Caco-2 (cell line): Measurements from ENCODE around the gene RGS14. TPM values are rescaled to one million over a fixed set of nuclear protein-coding genes. Genes with fewer than 3 reads are reported as not detected.

Experiments
- BruUV-seq: library from RNA; stranded (reverse); fragments of 400-500 nt; replicated peaks from 2 replicates; lab custom pipeline; 2021; lab: Mats Ljungman, UMichigan
- CTCF ChIA-PET: fragments of 300-600 bp; sonication (Branson Sonifier 250); formaldehyde crosslinking; loops from one replicate; lab custom pipeline; 2022; ENCODE audit warnings: antibody characterized with exemption; lab: Charles Lee
- POLR2A ChIA-PET: fragments of 300-600 bp; sonication (Branson Sonifier 250); formaldehyde crosslinking; loops from one replicate; lab custom pipeline; 2022; ENCODE audit warnings: antibody characterized with exemption; lab: Charles Lee
- DNase-seq, 2 experiments: peaks; one replicate each; pipeline versions ENCODE4 v3.0.0 to v3.0.0-alpha.2; 2020 to 2022
- H3K27me3 ChIP-seq: replicated peaks from 2 replicates; pipeline ENCODE4 v1.6.0; 2011; ENCODE audit warnings: low read length; ENCODE audit not compliant: control insufficient read depth, insufficient read depth
- H3K36me3 ChIP-seq: 2 replicates; pipeline ENCODE4 v1.5.1; 2011; ENCODE audit warnings: low read length; ENCODE audit not compliant: control insufficient read depth, insufficient read depth
- H3K4me1 ChIP-seq: fragments of 250-450 bp; sonication (Bioruptor Pico); 2 replicates; pipeline ENCODE4 v1.5.1; 2020; ENCODE audit warnings: mild to moderate bottlenecking
- H3K4me3 ChIP-seq: 2 replicates; pipeline ENCODE4 v1.5.1; 2011; ENCODE audit warnings: low read depth, mild to moderate bottlenecking, control low read depth, low read length
- H3K9me3 ChIP-seq: fragments of 250-450 bp; sonication (Bioruptor Pico); 2 replicates; pipeline ENCODE4 v1.5.1; 2020; ENCODE audit warnings: mild to moderate bottlenecking, moderate library complexity
- H3K27ac Mint-ChIP-seq: one replicate; pipeline ENCODE4 v1.8.0; 2022; ENCODE audit warnings: mixed read lengths; ENCODE audit not compliant: unreplicated experiment
- H3K27me3 Mint-ChIP-seq: one replicate; pipeline ENCODE4 v1.8.0; 2022; ENCODE audit warnings: mixed read lengths; ENCODE audit not compliant: insufficient read depth, unreplicated experiment
- H3K36me3 Mint-ChIP-seq: one replicate; pipeline ENCODE4 v1.8.0; 2022; ENCODE audit warnings: mild to moderate bottlenecking, mixed read lengths; ENCODE audit not compliant: insufficient read depth, unreplicated experiment
- H3K4me1 Mint-ChIP-seq: one replicate; pipeline ENCODE4 v1.8.0; 2022; ENCODE audit warnings: low read depth, mixed read lengths; ENCODE audit not compliant: unreplicated experiment
- H3K4me3 Mint-ChIP-seq: one replicate; pipeline ENCODE4 v1.8.0; 2022; ENCODE audit warnings: mild to moderate bottlenecking, moderate library complexity, mixed read lengths; ENCODE audit not compliant: unreplicated experiment
- H3K9me3 Mint-ChIP-seq: one replicate; pipeline ENCODE4 v1.8.0; 2022; ENCODE audit warnings: mixed read lengths; ENCODE audit not compliant: unreplicated experiment
- CTCF ChIP-seq, 2 experiments: fragments of 200-600 bp in 1 of 2; IDR thresholded peaks; 1 replicate in 1 of 2; 2 replicates in 1 of 2; pipeline versions ENCODE4 v1.5.1 to v1.8.0; 2011 to 2022; ENCODE audit warnings: antibody characterized with exemption in 1 of 2, control low read depth in 1 of 2, inconsistent platforms in 1 of 2, low read depth in 1 of 2, low read length in 1 of 2, mild to moderate bottlenecking in 1 of 2, moderate library complexity in 1 of 2; ENCODE audit not compliant: insufficient read depth in 1 of 2, severe bottlenecking in 1 of 2, unreplicated experiment in 1 of 2
- intact Hi-C: fragments of 100-400 bp; cut with micrococcal nuclease; formaldehyde crosslinking; loops from one replicate; pipeline ENCODE4 v1.10.0; 2022; ENCODE audit not compliant: unreplicated experiment
- total RNA-seq: library from RNA; stranded (reverse); gene quantifications from 2 replicates; pipeline ENCODE4 v1.2.3, GENCODE V29; 2022

The RGS14 gene
- total RNA-seq, 1 experiment from 2014 or later: 15.2 TPM

GRCh38 chr5:177393990-177394389, 36.3 kb downstream of the RGS14 start:
- no peak overlapping the region for H3K27ac Mint-ChIP-seq

DNA sequence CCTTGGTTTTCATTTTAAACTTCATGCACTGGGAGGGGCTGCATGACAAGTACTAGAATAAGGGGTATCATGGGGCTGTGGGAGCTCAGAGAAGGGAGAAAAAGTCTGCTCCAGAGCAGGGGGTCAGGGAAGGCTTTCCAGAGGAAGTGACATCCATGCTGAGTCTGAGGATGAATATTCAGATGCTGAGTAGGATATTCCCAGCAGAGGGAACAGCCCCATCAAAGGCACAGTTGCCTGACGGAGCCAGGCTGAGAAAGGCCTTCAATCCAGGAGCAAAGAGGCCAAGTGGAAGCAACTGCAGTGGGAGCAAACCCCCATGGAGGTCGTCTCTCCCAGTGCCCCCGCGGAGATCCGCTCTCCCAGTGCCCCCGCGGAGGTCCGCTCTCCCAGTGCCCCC, 38.4 kb downstream of the RGS14 start:
- intact Hi-C loops: no loop called here
- DNase-seq: no peak
- Mint-ChIP-seq H3K4me3 (no peak overlapping the region), H3K4me1 (peaks cover under 1% of the 10 kb centered on the region), H3K27ac (no peak overlapping the region), H3K27me3 (peaks cover 3% of the 10 kb centered on the region), H3K9me3 (no peaks in the 10 kb centered on the region), H3K36me3 (peaks cover 3% of the 10 kb centered on the region)
- TF ChIP-seq CTCF (IDR thresholded peaks at IDR 0.05; ENCODE audit: insufficient read depth in 1 of 2, low read depth in 1 of 2, low read length in 1 of 2, severe bottlenecking in 1 of 2, unreplicated experiment in 1 of 2): no peak
- ChIA-PET POLR2A (no interaction called here), CTCF (no interaction called here)
- Histone ChIP-seq H3K4me3 (no peak overlapping the region), H3K36me3 (no peaks in the 10 kb centered on the region), H3K27me3 (no peaks in the 10 kb centered on the region), H3K9me3 (no peaks in the 10 kb centered on the region), H3K4me1 (no peaks in the 10 kb centered on the region)
- no TSS peak for BruUV-seq

More at GRCh38 chr5:177393990-177394389, 36.3 kb downstream of the RGS14 start:
- Histone ChIP-seq H3K36me3 (no peaks in the 10 kb centered on the region), H3K4me1 (peaks cover 13% of the 10 kb centered on the region), H3K4me3 (no peak overlapping the region), H3K27me3 (no peaks in the 10 kb centered on the region), H3K9me3 (no peaks in the 10 kb centered on the region)
- Mint-ChIP-seq H3K4me1 (peaks cover 16% of the 10 kb centered on the region), H3K4me3 (no peak overlapping the region), H3K9me3 (no peaks in the 10 kb centered on the region), H3K36me3 (peaks cover 12% of the 10 kb centered on the region), H3K27me3 (peaks cover 3% of the 10 kb centered on the region)
- no TSS peak for BruUV-seq
- POLR2A ChIA-PET: no interaction called here
- TF ChIP-seq CTCF (IDR thresholded peaks at IDR 0.05; ENCODE audit: insufficient read depth in 1 of 2, low read depth in 1 of 2, low read length in 1 of 2, severe bottlenecking in 1 of 2, unreplicated experiment in 1 of 2): no peak
- DNase-seq: no peak
- CTCF ChIA-PET: no interaction called here
- intact Hi-C loops: no loop called here

DNA sequence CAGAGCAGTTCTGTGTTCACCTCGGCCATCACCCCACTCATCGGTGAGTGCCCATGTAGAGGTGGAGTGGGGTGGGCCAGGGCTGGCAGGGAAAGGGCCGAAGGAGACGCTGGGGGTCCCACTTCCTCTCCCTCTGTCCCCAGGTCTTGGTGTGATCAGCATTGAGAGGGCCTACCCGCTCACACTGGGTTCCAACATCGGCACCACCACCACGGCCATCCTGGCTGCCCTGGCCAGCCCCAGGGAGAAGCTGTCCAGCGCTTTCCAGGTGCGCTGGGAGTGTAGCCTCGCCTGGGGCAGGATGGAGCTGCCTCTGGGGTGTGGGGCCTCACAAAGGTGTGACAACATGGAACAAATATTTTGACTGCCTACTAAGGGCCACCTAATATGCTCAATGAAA, 39.1 kb downstream of the RGS14 start:
- intact Hi-C loops: no loop called here
- Mint-ChIP-seq H3K27ac (no peak overlapping the region), H3K4me1 (peaks cover 6% of the 10 kb centered on the region), H3K27me3 (peaks cover 3% of the 10 kb centered on the region), H3K4me3 (no peak overlapping the region), H3K36me3 (no peaks in the 10 kb centered on the region), H3K9me3 (no peaks in the 10 kb centered on the region)
- POLR2A ChIA-PET: interaction anchor here (0.5 kb wide), 1 partner anchor 66 kb away, joined by 3 read pairs; no protein-coding TSS in a partner anchor
- Histone ChIP-seq H3K9me3 (no peaks in the 10 kb centered on the region), H3K4me3 (no peak overlapping the region), H3K36me3 (no peaks in the 10 kb centered on the region), H3K4me1 (no peaks in the 10 kb centered on the region), H3K27me3 (no peaks in the 10 kb centered on the region)
- no peak for DNase-seq
- no peak for TF ChIP-seq CTCF (IDR thresholded peaks at IDR 0.05; ENCODE audit: insufficient read depth in 1 of 2, low read depth in 1 of 2, low read length in 1 of 2, severe bottlenecking in 1 of 2, unreplicated experiment in 1 of 2)
- BruUV-seq: no TSS peak
- CTCF ChIA-PET: interaction anchor here (0.6 kb wide), 1 partner anchor 28 kb away, joined by 3 read pairs; no protein-coding TSS in a partner anchor
